GM21717 (cell line): Measurements from ENCODE around the gene UBQLN2.
"Not testable (repeated sequence)": the region's sequence is repeated elsewhere in the genome, so short reads cannot be mapped to it uniquely, and the experiment has no call there.

Source experiments
- ATAC-seq: cut with Tn5 transposase; IDR thresholded peaks from one replicate; pipeline ENCODE4 v1.9.1; 2021; ENCODE audit warnings: mild to moderate bottlenecking, moderate library complexity; ENCODE audit not compliant: unreplicated experiment

The UBQLN2 gene

DNA sequence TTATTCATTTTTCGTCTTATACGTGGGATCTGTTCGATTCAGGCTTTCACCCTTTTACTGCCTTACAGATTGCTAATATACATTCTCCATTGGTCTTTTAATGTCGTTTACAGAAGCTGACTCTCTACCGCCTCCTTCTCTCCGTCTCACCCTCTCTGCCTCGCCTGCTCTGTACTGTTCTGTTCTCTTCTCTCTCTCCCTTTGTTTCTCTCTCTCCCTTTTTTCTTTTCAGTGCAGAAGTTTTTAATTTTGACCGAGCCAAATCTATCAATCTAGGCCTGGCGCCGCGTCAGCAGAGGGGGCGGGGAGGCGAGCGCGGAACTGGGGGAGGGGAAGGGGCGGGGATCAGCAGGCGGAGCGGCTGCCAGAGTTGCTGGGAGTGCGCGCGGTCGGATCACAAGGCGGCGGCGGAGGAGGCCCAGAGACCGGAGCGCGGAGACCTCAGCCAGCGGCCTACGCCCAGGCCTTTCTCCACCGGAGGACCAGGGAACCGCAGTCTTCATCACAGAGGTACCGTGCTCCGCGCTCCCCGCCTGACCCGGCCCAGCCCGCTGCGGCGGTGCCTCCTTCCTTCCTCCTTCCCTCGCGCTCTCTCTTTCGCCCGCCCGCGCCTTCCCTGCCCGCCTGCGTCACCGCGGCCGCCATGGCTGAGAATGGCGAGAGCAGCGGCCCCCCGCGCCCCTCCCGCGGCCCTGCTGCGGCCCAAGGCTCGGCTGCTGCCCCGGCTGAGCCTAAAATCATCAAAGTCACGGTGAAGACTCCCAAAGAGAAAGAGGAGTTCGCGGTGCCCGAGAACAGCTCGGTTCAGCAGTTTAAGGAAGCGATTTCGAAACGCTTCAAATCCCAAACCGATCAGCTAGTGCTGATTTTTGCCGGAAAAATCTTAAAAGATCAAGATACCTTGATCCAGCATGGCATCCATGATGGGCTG lies at the start of gene UBQLN2:
TSS of gene UBQLN2 (plus strand) at position 397 of the 931 bp plus-strand sequence. CDS start at position 644, 247 bp downstream.
- peak; percentile 72 for ATAC-seq

GRCh38 chrX:56519642-56520041 lies 43.8 kb upstream of the UBQLN2 start:
- ATAC-seq: no peak

GRCh38 chrX:56529482-56530007 lies 33.9 kb upstream of the UBQLN2 start:
- not testable (repeated sequence) for ATAC-seq

DNA sequence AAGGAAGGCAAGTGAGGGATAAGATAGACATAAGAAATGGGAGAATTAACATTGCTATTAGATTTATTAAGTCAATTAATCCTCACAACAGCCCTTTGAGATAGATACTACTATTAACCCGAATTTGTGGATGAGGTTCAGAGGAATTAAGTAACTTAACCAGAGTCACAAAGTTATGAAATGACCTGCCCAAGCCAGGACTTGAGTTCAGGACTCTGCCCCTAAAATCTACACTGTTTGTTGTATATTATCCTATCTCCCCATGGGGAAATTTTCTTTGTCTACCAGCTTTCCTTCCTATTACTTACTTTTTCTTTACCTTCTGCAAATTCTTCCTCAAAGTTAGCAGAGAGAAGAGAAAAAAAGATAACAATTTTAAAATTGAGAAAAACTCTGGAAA lies 33.4 kb upstream of the UBQLN2 start:
- ATAC-seq: no peak

DNA sequence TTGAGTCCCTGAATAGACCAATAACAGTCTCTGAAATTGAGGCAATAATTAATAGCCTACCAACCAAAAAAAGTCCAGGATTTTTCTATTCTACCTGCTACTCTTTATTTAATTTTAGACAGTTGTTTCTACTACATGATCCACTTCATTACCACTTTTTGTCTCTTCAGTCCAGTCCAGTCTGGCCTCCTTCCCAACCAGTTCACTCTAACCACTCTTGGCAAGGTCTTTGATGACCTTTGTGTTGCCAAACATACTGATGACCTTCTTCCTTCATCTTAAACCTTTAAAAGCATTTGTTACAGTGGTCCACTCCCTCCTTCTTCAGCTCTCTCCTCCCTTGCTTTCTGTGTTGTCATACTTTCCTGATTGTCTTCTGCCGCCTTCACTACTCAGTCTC lies 12.8 kb upstream of the UBQLN2 start:
- no peak for ATAC-seq

GRCh38 chrX:56554870-56555269 lies 8.6 kb upstream of the UBQLN2 start:
- no peak for ATAC-seq

- no peak for ATAC-seq
These were observed 6.0 kb upstream of the UBQLN2 start for GRCh38 chrX:56557376-56557929.

DNA sequence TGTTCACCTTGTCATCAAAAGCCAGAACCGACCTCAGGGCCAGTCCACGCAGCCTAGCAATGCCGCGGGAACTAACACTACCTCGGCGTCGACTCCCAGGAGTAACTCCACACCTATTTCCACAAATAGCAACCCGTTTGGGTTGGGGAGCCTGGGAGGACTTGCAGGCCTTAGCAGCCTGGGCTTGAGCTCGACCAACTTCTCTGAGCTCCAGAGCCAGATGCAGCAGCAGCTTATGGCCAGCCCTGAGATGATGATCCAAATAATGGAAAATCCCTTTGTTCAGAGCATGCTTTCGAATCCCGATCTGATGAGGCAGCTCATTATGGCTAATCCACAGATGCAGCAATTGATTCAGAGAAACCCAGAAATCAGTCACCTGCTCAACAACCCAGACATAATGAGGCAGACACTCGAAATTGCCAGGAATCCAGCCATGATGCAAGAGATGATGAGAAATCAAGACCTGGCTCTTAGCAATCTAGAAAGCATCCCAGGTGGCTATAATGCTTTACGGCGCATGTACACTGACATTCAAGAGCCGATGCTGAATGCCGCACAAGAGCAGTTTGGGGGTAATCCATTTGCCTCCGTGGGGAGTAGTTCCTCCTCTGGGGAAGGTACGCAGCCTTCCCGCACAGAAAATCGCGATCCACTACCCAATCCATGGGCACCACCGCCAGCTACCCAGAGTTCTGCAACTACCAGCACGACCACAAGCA lies 898 bp downstream of the UBQLN2 start:
- peak; percentile 27 for ATAC-seq

DNA sequence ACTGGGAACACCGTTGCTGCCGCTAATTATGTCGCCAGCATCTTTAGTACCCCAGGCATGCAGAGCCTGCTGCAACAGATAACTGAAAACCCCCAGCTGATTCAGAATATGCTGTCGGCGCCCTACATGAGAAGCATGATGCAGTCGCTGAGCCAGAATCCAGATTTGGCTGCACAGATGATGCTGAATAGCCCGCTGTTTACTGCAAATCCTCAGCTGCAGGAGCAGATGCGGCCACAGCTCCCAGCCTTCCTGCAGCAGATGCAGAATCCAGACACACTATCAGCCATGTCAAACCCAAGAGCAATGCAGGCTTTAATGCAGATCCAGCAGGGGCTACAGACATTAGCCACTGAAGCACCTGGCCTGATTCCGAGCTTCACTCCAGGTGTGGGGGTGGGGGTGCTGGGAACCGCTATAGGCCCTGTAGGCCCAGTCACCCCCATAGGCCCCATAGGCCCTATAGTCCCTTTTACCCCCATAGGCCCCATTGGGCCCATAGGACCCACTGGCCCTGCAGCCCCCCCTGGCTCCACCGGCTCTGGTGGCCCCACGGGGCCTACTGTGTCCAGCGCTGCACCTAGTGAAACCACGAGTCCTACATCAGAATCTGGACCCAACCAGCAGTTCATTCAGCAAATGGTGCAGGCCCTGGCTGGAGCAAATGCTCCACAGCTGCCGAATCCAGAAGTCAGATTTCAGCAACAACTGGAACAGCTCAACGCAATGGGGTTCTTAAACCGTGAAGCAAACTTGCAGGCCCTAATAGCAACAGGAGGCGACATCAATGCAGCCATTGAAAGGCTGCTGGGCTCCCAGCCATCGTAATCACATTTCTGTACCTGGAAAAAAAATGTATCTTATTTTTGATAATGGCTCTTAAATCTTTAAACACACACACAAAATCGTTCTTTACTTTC lies 1.8 kb downstream of the UBQLN2 start:
- no peak for ATAC-seq

DNA sequence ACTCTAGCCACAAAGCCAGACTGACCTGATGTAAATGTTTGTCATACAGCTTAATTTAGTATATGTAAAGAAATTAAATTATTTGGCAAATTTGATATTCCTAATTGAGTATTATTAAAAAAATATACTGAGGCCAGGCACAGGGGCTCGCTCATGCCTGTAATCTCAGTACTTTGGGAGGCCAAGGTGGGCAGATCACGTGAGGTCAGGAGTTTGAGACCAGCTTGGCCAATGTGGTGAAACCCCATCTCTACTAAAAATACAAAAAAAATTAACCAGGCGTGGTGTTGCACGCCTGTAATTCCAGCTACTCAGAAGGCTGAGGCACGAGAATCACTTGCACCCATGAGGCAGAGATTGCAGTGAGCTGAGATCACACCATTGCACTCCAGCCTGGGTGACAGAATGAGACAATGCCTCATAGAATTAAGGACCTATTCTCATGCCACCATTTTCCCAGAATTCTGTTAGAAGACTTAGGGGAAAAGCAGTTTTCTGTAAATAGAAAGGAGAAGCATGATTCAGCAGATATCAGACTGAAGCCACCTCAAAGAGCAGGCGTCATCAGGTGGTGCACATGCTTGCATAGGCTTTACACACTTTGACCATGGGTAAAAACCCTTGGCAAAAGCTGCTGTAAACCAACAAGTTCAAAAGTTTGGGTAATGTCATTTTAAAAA lies 6.1 kb downstream of the UBQLN2 start:
- ATAC-seq: no peak

GRCh38 chrX:56572975-56573374 lies 9.5 kb downstream of the UBQLN2 start:
- no peak for ATAC-seq

- no peak for ATAC-seq
These were observed 11.4 kb downstream of the UBQLN2 start for GRCh38 chrX:56574861-56575260.

DNA sequence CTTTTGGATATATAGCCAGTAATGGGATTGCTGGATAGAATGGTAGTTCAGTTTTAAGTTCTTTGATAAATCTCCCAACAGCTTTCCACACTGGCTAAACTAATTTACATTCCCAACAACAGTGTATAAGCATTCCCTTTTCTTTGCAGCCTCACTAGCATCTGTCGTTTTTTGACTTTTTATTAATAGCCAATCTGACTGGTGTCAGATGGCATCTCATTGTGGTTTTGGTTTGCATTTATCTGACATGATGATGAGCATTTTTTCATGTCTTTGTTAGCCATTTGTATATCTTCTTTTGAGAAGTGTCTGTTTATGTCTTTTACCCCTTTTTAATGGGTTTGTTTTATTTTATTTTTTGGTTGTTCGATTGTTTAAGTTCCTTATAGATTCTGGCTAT lies 13.3 kb downstream of the UBQLN2 start:
- no peak for ATAC-seq

- ATAC-seq: no peak
These were observed 25.2 kb downstream of the UBQLN2 start for GRCh38 chrX:56588397-56589188.

- not testable (repeated sequence) for ATAC-seq
These were observed 28.4 kb downstream of the UBQLN2 start for GRCh38 chrX:56591830-56592229.

DNA sequence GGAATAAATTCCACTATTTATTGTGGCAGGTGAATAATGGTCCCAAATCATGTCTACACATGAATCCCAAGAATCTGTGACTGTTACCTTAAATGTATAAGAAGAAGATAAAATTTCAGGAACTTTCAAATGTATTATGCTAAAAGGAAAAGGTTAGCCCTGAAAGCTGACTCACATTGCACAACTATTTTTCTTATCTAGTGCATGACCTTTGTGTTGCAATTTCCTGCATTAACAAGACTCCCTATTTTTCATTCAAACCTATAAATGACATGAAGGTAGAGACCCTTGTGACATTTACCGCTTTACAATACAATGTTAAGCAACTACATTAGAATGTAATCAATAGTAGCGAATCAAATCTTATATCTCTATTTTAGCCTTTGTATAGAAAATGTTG lies 36.7 kb downstream of the UBQLN2 start:
- ATAC-seq: no peak

DNA sequence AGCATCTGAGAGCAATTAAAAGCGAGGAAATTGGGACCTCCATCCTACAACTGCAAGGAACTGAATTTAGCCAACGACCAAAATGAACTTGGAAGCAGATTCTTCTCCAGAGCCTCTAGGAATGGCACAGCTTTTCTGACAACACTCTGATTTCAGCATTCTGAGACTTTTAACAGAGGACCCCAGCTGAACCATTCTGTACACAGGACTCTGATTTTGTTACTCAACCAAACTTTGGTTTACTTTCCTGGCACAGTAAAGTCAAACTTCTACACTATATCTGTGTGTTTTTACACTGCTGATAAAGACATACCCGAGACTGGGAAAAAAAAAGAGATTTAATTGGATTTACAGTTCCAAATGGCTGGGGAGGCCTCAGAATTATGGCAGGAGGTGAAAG lies 37.6 kb downstream of the UBQLN2 start:
- no peak for ATAC-seq

DNA sequence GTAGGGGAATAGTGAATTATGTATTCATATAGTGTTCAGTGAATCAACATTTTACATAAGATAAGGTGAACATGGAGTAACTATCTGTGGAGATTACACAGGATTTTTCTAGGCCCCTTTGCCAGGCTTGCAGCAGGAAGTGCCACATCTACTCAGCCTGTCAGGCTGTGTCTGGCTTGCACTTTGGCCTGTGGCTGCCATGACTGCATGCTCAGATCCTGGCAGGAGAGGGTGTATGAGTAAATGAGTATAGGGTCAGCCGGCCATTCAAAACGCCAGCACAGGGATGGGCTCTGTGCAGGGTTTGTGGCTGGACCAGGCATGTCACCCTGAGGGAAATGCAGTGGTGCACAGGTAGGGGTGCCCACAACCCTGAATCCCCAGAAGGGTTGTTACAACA lies 51.9 kb downstream of the UBQLN2 start:
- no peak for ATAC-seq
